Measurements from ENCODE around the gene RELN. TPM values are rescaled to one million over a fixed set of nuclear protein-coding genes. Genes with fewer than 3 reads are reported as not detected.

The RELN gene
- total RNA-seq, 1 experiment from 2014 or later, result 0.20 TPM

- POLR2A ChIA-PET, result no interaction called here
- Mint-ChIP-seq H3K27ac (no peak overlapping the region), H3K36me3 (no peaks in the 10 kb centered on the region), H3K9me3 (no peaks in the 10 kb centered on the region), H3K4me1 (peaks cover 3% of the 10 kb centered on the region), H3K27me3 (ENCODE audit: low read depth) (peaks cover 18% of the 10 kb centered on the region), H3K4me3 (no peak overlapping the region)
- DNase-seq (ENCODE audit: low spot score), result no peak
- no peak for TF ChIP-seq FOXK1 (CRISPR knock-in tag; IDR thresholded peaks at IDR 0.05)
- no peak for TF ChIP-seq ZNF263 (CRISPR knock-in tag; IDR thresholded peaks at IDR 0.05; ENCODE audit: low read depth)
- no peak for TF ChIP-seq TEAD1 (CRISPR knock-in tag; IDR thresholded peaks at IDR 0.05)
- no peak for TF ChIP-seq EMX1 (CRISPR knock-in tag; IDR thresholded peaks at IDR 0.05)
- TF ChIP-seq PRRX2 (CRISPR knock-in tag; IDR thresholded peaks at IDR 0.05), result no peak
- TF ChIP-seq RELA (CRISPR knock-in tag; IDR thresholded peaks at IDR 0.05; ENCODE audit: borderline replicate concordance), result no peak
- TF ChIP-seq ARID4B (CRISPR knock-in tag; IDR thresholded peaks at IDR 0.05; ENCODE audit: borderline replicate concordance), result no peak
- TF ChIP-seq OVOL2 (CRISPR knock-in tag; IDR thresholded peaks at IDR 0.05; ENCODE audit: borderline replicate concordance), result no peak
- TF ChIP-seq ZMAT4 (CRISPR knock-in tag; IDR thresholded peaks at IDR 0.05), result no peak
- TF ChIP-seq ZNF219 (CRISPR knock-in tag; IDR thresholded peaks at IDR 0.05; ENCODE audit: borderline replicate concordance), result no peak
- TF ChIP-seq IRF1 (CRISPR knock-in tag; IDR thresholded peaks at IDR 0.05), result no peak
- CTCF ChIA-PET, result no interaction called here
- no peak for ATAC-seq
Measured at GRCh38 chr7:103996017-103996551, 6.6 kb upstream of the RELN start.

GRCh38 chr7:103995554-103995953 lies 6.1 kb upstream of the RELN start:
- TF ChIP-seq JUN (CRISPR knock-in tag; IDR thresholded peaks at IDR 0.05) (no peak), FOXJ3 (CRISPR knock-in tag; IDR thresholded peaks at IDR 0.05; ENCODE audit: borderline replicate concordance) (no peak), ATF3 (CRISPR knock-in tag; conservative IDR thresholded peaks at IDR 0.05) (no peak), USF1 (CRISPR knock-in tag; IDR thresholded peaks at IDR 0.05) (no peak), ATF1 (CRISPR knock-in tag; IDR thresholded peaks at IDR 0.05) (no peak), USF2 (CRISPR knock-in tag; IDR thresholded peaks at IDR 0.05) (no peak), TP53 (CRISPR knock-in tag; IDR thresholded peaks at IDR 0.05) (no peak), CDX4 (CRISPR knock-in tag; IDR thresholded peaks at IDR 0.05; ENCODE audit: borderline replicate concordance) (no peak), PREB (CRISPR knock-in tag; IDR thresholded peaks at IDR 0.05; ENCODE audit: borderline replicate concordance) (no peak), STAT6 (CRISPR knock-in tag; conservative IDR thresholded peaks at IDR 0.05; ENCODE audit: low read depth) (no peak), ZNF512 (CRISPR knock-in tag; IDR thresholded peaks at IDR 0.05; ENCODE audit: borderline replicate concordance) (no peak)
- DNase-seq (ENCODE audit: low spot score), result no peak
- H3K27me3 Mint-ChIP-seq (ENCODE audit: low read depth), result peaks cover 23% of the 10 kb centered on the region
- H3K27ac Mint-ChIP-seq, result no peak overlapping the region
- ChIA-PET POLR2A (no interaction called here), CTCF (no interaction called here)
- no peak for ATAC-seq
- H3K9me3 Mint-ChIP-seq, result no peaks in the 10 kb centered on the region
- H3K36me3 Mint-ChIP-seq, result no peaks in the 10 kb centered on the region
- no peak overlapping the region for H3K4me3 Mint-ChIP-seq
- peaks cover 4% of the 10 kb centered on the region for H3K4me1 Mint-ChIP-seq
